ENCODE measurements around the gene S100A10.

Gene S100A10

GRCh38 chr1:152035539-152036266 is 42.0 kb upstream of the S100A10 start:
- DNase-seq = peak; percentile 48
- Histone ChIP-seq H3K36me3 (replicated peaks; ENCODE audit: insufficient read depth, low read length) (peaks cover 29% of the 10 kb centered on the region), H3K4me3 (ENCODE audit: low read length) (peak overlapping the region; percentile 78), H3K27ac (ENCODE audit: low read length) (peak overlapping the region; percentile 86), H3K9me3 (replicated peaks; ENCODE audit: insufficient read depth, low read length) (no peaks in the 10 kb centered on the region), H3K27me3 (replicated peaks; ENCODE audit: insufficient read depth, low read length) (no peaks in the 10 kb centered on the region), H3K4me2 (ENCODE audit: low read depth, low read length) (peak overlapping the region; percentile 80), H3K9ac (ENCODE audit: low read length) (peak overlapping the region; percentile 87), H3K9me2 (replicated peaks; ENCODE audit: insufficient read depth, low read length) (no peaks in the 10 kb centered on the region), H3K4me1 (ENCODE audit: low read length) (peaks cover 55% of the 10 kb centered on the region), H4K20me1 (ENCODE audit: insufficient read depth, low read length) (peaks cover 13% of the 10 kb centered on the region; the same call in 1 of the 2 replicates), H2AFZ (ENCODE audit: low read length) (no peak overlapping the region; the same call in 1 of the 2 replicates), H3K79me2 (ENCODE audit: low read length) (peaks cover 48% of the 10 kb centered on the region), H3F3A (ENCODE audit: insufficient read depth, low read length) (peaks cover 89% of the 10 kb centered on the region)
- TF ChIP-seq EZH2 (optimal IDR thresholded peaks at IDR 0.05; ENCODE audit: low read depth, low read length) (no peak), CTCF (IDR thresholded peaks at IDR 0.05; ENCODE audit: low read length) (no peak; the same call in 1 of the 2 replicates), EZH2phosphoT487 (IDR thresholded peaks at IDR 0.05; ENCODE audit: low read length) (no peak)

GRCh38 chr1:152034654-152035538 is 41.2 kb upstream of the S100A10 start:
- peak overlapping the region; percentile 87 for H3K9ac ChIP-seq (ENCODE audit: low read length)
- peaks cover 29% of the 10 kb centered on the region for H3K36me3 ChIP-seq (replicated peaks; ENCODE audit: insufficient read depth, low read length)
- peaks cover 93% of the 10 kb centered on the region for H3F3A ChIP-seq (ENCODE audit: insufficient read depth, low read length)
- peak overlapping the region; percentile 11; the same call in 1 of the 2 replicates for H2AFZ ChIP-seq (ENCODE audit: low read length)
- peak overlapping the region; percentile 80 for H3K4me2 ChIP-seq (ENCODE audit: low read depth, low read length)
- DNase-seq = peak; percentile 88
- peaks cover 13% of the 10 kb centered on the region; the same call in 1 of the 2 replicates for H4K20me1 ChIP-seq (ENCODE audit: insufficient read depth, low read length)
- H3K27ac ChIP-seq (ENCODE audit: low read length) = peak overlapping the region; percentile 86
- no peaks in the 10 kb centered on the region for H3K9me2 ChIP-seq (replicated peaks; ENCODE audit: insufficient read depth, low read length)
- TF ChIP-seq EZH2 (optimal IDR thresholded peaks at IDR 0.05; ENCODE audit: low read depth, low read length) (no peak), CTCF (IDR thresholded peaks at IDR 0.05; ENCODE audit: low read length) (peak; percentile 87)
- no peaks in the 10 kb centered on the region for H3K27me3 ChIP-seq (replicated peaks; ENCODE audit: insufficient read depth, low read length)
- H3K4me1 ChIP-seq (ENCODE audit: low read length) = peaks cover 48% of the 10 kb centered on the region
- peak overlapping the region; percentile 78 for H3K4me3 ChIP-seq (ENCODE audit: low read length)
- H3K9me3 ChIP-seq (replicated peaks; ENCODE audit: insufficient read depth, low read length) = no peaks in the 10 kb centered on the region
- peaks cover 48% of the 10 kb centered on the region for H3K79me2 ChIP-seq (ENCODE audit: low read length)

GRCh38 chr1:152034324-152034653 is 40.6 kb upstream of the S100A10 start:
- Histone ChIP-seq H3K4me2 (ENCODE audit: low read depth, low read length) (peak overlapping the region; percentile 80), H2AFZ (ENCODE audit: low read length) (no peak overlapping the region), H3K27me3 (replicated peaks; ENCODE audit: insufficient read depth, low read length) (no peaks in the 10 kb centered on the region), H3K9me3 (replicated peaks; ENCODE audit: insufficient read depth, low read length) (no peaks in the 10 kb centered on the region), H3K79me2 (ENCODE audit: low read length) (peaks cover 48% of the 10 kb centered on the region), H3K4me1 (ENCODE audit: low read length) (peaks cover 41% of the 10 kb centered on the region), H3K9ac (ENCODE audit: low read length) (peak overlapping the region; percentile 87; the same call in 1 of the 2 replicates), H3F3A (ENCODE audit: insufficient read depth, low read length) (peaks cover 93% of the 10 kb centered on the region), H3K4me3 (ENCODE audit: low read length) (peak overlapping the region; percentile 78), H4K20me1 (ENCODE audit: insufficient read depth, low read length) (peaks cover 13% of the 10 kb centered on the region; the same call in 1 of the 2 replicates), H3K9me2 (replicated peaks; ENCODE audit: insufficient read depth, low read length) (no peaks in the 10 kb centered on the region), H3K27ac (ENCODE audit: low read length) (peak overlapping the region; percentile 86; the same call in 1 of the 2 replicates), H3K36me3 (replicated peaks; ENCODE audit: insufficient read depth, low read length) (peaks cover 29% of the 10 kb centered on the region)
- DNase-seq = no peak
- TF ChIP-seq EZH2phosphoT487 (IDR thresholded peaks at IDR 0.05; ENCODE audit: low read length) (no peak), EZH2 (optimal IDR thresholded peaks at IDR 0.05; ENCODE audit: low read depth, low read length) (no peak), CTCF (IDR thresholded peaks at IDR 0.05; ENCODE audit: low read length) (no peak)

Data from MM.1S (cell line).